ENCODE data around the gene IFIH1. TPM values are rescaled to one million over a fixed set of nuclear protein-coding genes. Genes with fewer than 3 reads are reported as not detected.

IFIH1 gene
- total RNA-seq, 1 donor from 2014 or later: 2.6 TPM

GRCh38 chr2:162342841-162343240 is 24.4 kb upstream of the IFIH1 start:
- no peak for FAIRE-seq
- no peak for DNase-seq (ENCODE audit: low read depth)
- no peaks in the 10 kb centered on the region for H3K36me3 ChIP-seq (ENCODE audit: control insufficient read depth, insufficient read depth, low read length)
- H3K4me3 ChIP-seq (ENCODE audit: low read depth, low read length): no peak overlapping the region
- TF ChIP-seq CTCF (IDR thresholded peaks at IDR 0.05; ENCODE audit: insufficient read depth, low read length, severe bottlenecking): no peak
- no peaks in the 10 kb centered on the region for H3K27me3 ChIP-seq (ENCODE audit: control insufficient read depth, insufficient read depth, low read length)

DNA sequence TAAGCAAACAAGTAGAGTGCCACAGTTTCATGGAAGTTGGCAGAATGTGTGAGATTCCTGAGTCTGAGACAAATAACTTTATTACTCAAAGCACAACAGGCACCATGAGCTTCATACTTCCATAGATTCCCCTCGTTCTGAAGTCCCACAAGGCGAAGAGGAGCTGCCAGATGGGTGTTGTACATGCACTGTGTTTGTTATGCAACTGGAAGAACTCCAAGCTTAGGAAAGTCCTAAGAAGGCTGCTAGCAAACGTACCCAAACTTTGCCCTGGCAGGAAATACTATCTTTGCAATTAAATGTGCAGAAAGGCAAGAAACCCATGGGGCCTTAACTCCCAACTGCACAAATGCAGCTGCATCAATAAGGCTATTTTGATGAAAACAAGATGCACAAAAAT is 23.8 kb upstream of the IFIH1 start:
- H3K27me3 ChIP-seq (ENCODE audit: control insufficient read depth, insufficient read depth, low read length): no peaks in the 10 kb centered on the region
- H3K4me3 ChIP-seq (ENCODE audit: low read depth, low read length): no peak overlapping the region
- FAIRE-seq: no peak
- DNase-seq (ENCODE audit: low read depth): no peak
- no peaks in the 10 kb centered on the region for H3K36me3 ChIP-seq (ENCODE audit: control insufficient read depth, insufficient read depth, low read length)
- TF ChIP-seq CTCF (IDR thresholded peaks at IDR 0.05; ENCODE audit: insufficient read depth, low read length, severe bottlenecking): no peak

DNA sequence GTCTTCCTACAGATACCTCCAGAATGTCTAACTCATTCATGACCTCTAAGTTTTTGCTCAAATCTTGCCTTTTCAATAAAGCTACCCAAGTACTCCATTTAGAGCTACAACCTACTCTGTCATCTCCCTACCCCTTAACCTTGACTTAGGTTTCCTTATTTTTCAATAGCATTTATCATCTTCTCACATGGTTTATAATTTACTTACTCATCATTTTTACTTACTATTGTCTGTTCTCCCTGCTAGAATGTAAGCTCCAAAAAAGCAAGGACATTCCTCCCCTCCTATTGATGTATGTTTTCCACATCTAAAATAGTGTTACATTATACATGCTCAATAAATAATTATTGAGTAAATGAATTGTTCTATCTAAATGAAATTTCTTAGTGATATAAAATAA is 22.3 kb upstream of the IFIH1 start:
- TF ChIP-seq CTCF (IDR thresholded peaks at IDR 0.05; ENCODE audit: insufficient read depth, low read length, severe bottlenecking): no peak
- Histone ChIP-seq H3K36me3 (ENCODE audit: control insufficient read depth, insufficient read depth, low read length) (no peaks in the 10 kb centered on the region), H3K27me3 (ENCODE audit: control insufficient read depth, insufficient read depth, low read length) (no peaks in the 10 kb centered on the region), H3K4me3 (ENCODE audit: low read depth, low read length) (no peak overlapping the region)
- DNase-seq (ENCODE audit: low read depth) (no peak), FAIRE-seq (no peak)

DNA sequence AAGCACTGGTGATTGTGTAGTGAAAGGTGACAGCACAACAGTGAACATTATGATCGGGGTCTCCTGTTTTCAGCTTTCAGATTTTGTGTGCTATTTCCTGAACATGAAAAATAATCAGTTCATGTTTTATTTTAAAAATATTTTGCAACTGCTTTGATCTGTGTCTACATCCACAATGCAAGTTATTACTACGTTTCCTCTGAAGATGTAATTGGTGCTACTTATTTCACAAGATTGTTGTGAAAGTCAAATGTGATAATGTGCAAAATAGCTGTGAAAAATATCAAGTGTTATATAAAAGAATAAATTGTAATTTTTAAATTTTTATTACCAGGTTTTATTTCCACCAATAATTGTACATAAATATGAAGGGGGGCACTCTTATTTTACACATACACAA is 19.4 kb upstream of the IFIH1 start:
- no peak for TF ChIP-seq CTCF (IDR thresholded peaks at IDR 0.05; ENCODE audit: insufficient read depth, low read length, severe bottlenecking)
- FAIRE-seq: no peak
- no peaks in the 10 kb centered on the region for H3K27me3 ChIP-seq (ENCODE audit: control insufficient read depth, insufficient read depth, low read length)

GRCh38 chr2:162333968-162334367 is 15.5 kb upstream of the IFIH1 start:
- peak; percentile 43 for TF ChIP-seq CTCF (IDR thresholded peaks at IDR 0.05; ENCODE audit: insufficient read depth, low read length, severe bottlenecking)
- Histone ChIP-seq H3K4me3 (ENCODE audit: low read depth, low read length) (no peak overlapping the region), H3K36me3 (ENCODE audit: control insufficient read depth, insufficient read depth, low read length) (no peaks in the 10 kb centered on the region), H3K27me3 (ENCODE audit: control insufficient read depth, insufficient read depth, low read length) (no peaks in the 10 kb centered on the region)
- FAIRE-seq: no peak
- peak; percentile 49 for DNase-seq (ENCODE audit: low read depth)

More for the DNA sequence above, 19.4 kb upstream of the IFIH1 start:
- Histone ChIP-seq H3K4me3 (ENCODE audit: low read depth, low read length) (no peak overlapping the region), H3K36me3 (ENCODE audit: control insufficient read depth, insufficient read depth, low read length) (no peaks in the 10 kb centered on the region)
- DNase-seq (ENCODE audit: low read depth): no peak

GRCh38 chr2:162330881-162331280 is 12.4 kb upstream of the IFIH1 start:
- DNase-seq (ENCODE audit: low read depth) (peak; percentile 53), FAIRE-seq (no peak)
- H3K4me3 ChIP-seq (ENCODE audit: low read depth, low read length): no peak overlapping the region
- no peak for TF ChIP-seq CTCF (IDR thresholded peaks at IDR 0.05; ENCODE audit: insufficient read depth, low read length, severe bottlenecking)
- H3K27me3 ChIP-seq (ENCODE audit: control insufficient read depth, insufficient read depth, low read length): no peaks in the 10 kb centered on the region
- no peaks in the 10 kb centered on the region for H3K36me3 ChIP-seq (ENCODE audit: control insufficient read depth, insufficient read depth, low read length)
